KMS-11 (cell line): ENCODE results near the gene CMC1.
"Not testable (repeated sequence)": the region's sequence is repeated elsewhere in the genome, so short reads cannot be mapped to it uniquely, and the experiment has no call there.

Source experiments
- H2AFZ ChIP-seq: fragments of 200-600 bp; sonication (generic); 2 replicates; pipeline ENCODE4 v1.6.1; 2016; ENCODE audit warnings: antibody characterized with exemption, mixed run types, low read depth
- H3K27ac ChIP-seq: fragments of 200-600 bp; sonication (generic); 2 replicates; pipeline ENCODE4 v1.6.1; 2016; ENCODE audit warnings: mild to moderate bottlenecking, mixed run types
- H3K27me3 ChIP-seq: fragments of 200-600 bp; sonication (generic); 2 replicates; pipeline ENCODE4 v1.6.1; 2017; ENCODE audit warnings: mild to moderate bottlenecking, low read depth, mixed run types, moderate library complexity; ENCODE audit not compliant: insufficient read depth
- H3K36me3 ChIP-seq: fragments of 200-600 bp; sonication (generic); 2 replicates; pipeline ENCODE4 v1.6.1; 2017; ENCODE audit warnings: mild to moderate bottlenecking, mixed run types; ENCODE audit not compliant: insufficient read depth
- H3K4me1 ChIP-seq: fragments of 200-600 bp; sonication (generic); 2 replicates; pipeline ENCODE4 v1.6.1; 2016; ENCODE audit warnings: mild to moderate bottlenecking, low read depth, mixed run types; ENCODE audit not compliant: poor library complexity, severe bottlenecking
- H3K4me2 ChIP-seq: fragments of 200-600 bp; sonication (generic); 2 replicates; pipeline ENCODE4 v1.7.0; 2016; ENCODE audit warnings: mild to moderate bottlenecking, mixed run types
- H3K4me3 ChIP-seq: fragments of 200-600 bp; sonication (generic); IDR thresholded peaks from 2 replicates; pipeline ENCODE4 v1.6.1; 2017; ENCODE audit warnings: low read depth, low read length, mixed read lengths; ENCODE audit not compliant: insufficient read depth
- H3K79me2 ChIP-seq: fragments of 200-600 bp; sonication (generic); 2 replicates; pipeline ENCODE4 v1.6.1; 2016; ENCODE audit warnings: low read depth, mixed run types; ENCODE audit not compliant: insufficient read depth
- H3K9ac ChIP-seq: fragments of 200-600 bp; sonication (generic); 2 replicates; pipeline ENCODE4 v1.6.1; 2016; ENCODE audit warnings: mild to moderate bottlenecking, mixed run types
- H4K20me1 ChIP-seq: fragments of 200-600 bp; sonication (generic); 2 replicates; pipeline ENCODE4 v1.6.1; 2016; ENCODE audit warnings: mild to moderate bottlenecking, mixed run types; ENCODE audit not compliant: insufficient read depth
- TF ChIP-seq, protein P1 (sequence below): fragments of 200-600 bp; sonication (generic); conservative IDR thresholded peaks from 2 replicates; pipeline ENCODE4 v1.6.1; 2017; ENCODE audit warnings: low read depth, mild to moderate bottlenecking, antibody characterized with exemption, low read length, moderate library complexity, mixed read lengths

Gene CMC1

DNA sequence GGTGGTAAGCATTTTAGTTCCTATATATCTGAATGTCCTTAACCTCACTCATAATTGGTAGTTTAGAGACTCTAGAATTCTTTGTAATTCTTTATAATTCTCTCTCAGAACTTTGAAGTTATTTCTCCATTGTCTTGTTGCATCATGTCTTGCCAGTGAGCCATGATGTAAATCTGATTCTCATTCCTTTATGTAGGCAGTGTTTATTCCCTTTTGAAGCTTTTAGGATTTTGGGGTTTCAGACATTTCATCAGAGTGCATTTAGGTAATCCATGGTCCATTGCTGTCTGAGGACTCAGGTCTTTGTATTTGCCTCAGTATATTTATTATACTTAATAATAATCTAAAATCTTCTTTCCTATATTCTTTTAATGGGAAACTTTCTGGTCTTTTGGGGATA, 20.6 kb downstream of the CMC1 start:
- Histone ChIP-seq H4K20me1 (no peaks in the 10 kb centered on the region), H3K9ac (no peak overlapping the region), H3K4me2 (no peak overlapping the region), H3K36me3 (no peaks in the 10 kb centered on the region), H3K4me1 (no peaks in the 10 kb centered on the region), H2AFZ (no peak overlapping the region), H3K27ac (no peak overlapping the region), H3K27me3 (no peaks in the 10 kb centered on the region), H3K4me3 (no peak overlapping the region), H3K79me2 (no peaks in the 10 kb centered on the region)
- TF ChIP-seq, protein P1, sequence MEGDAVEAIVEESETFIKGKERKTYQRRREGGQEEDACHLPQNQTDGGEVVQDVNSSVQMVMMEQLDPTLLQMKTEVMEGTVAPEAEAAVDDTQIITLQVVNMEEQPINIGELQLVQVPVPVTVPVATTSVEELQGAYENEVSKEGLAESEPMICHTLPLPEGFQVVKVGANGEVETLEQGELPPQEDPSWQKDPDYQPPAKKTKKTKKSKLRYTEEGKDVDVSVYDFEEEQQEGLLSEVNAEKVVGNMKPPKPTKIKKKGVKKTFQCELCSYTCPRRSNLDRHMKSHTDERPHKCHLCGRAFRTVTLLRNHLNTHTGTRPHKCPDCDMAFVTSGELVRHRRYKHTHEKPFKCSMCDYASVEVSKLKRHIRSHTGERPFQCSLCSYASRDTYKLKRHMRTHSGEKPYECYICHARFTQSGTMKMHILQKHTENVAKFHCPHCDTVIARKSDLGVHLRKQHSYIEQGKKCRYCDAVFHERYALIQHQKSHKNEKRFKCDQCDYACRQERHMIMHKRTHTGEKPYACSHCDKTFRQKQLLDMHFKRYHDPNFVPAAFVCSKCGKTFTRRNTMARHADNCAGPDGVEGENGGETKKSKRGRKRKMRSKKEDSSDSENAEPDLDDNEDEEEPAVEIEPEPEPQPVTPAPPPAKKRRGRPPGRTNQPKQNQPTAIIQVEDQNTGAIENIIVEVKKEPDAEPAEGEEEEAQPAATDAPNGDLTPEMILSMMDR: no peak

DNA sequence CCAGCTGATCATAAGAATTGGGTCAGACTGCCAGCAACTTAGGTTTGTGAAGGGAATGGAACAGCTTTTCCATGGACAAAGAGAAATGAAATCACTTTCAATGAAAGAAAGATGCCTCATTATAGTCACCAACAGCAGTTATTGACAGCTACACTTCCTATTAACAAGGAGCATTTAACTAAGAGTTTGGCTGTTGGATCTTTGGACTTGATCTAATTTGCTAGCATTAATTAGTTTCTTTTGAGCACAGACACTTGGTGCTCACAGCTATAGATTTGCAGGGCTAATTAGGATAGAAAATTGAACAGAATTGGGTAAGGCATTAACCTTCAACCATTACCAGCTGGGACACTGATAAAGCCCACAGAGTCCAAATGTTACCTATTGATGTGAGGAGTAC, 24.2 kb downstream of the CMC1 start:
- Histone ChIP-seq H3K4me1 (no peaks in the 10 kb centered on the region), H3K27me3 (no peaks in the 10 kb centered on the region), H3K4me2 (no peak overlapping the region), H3K4me3 (no peak overlapping the region), H3K79me2 (no peaks in the 10 kb centered on the region), H3K9ac (no peak overlapping the region), H3K36me3 (no peaks in the 10 kb centered on the region), H2AFZ (no peak overlapping the region), H3K27ac (no peak overlapping the region), H4K20me1 (no peaks in the 10 kb centered on the region)
- TF ChIP-seq, protein P1: no peak

DNA sequence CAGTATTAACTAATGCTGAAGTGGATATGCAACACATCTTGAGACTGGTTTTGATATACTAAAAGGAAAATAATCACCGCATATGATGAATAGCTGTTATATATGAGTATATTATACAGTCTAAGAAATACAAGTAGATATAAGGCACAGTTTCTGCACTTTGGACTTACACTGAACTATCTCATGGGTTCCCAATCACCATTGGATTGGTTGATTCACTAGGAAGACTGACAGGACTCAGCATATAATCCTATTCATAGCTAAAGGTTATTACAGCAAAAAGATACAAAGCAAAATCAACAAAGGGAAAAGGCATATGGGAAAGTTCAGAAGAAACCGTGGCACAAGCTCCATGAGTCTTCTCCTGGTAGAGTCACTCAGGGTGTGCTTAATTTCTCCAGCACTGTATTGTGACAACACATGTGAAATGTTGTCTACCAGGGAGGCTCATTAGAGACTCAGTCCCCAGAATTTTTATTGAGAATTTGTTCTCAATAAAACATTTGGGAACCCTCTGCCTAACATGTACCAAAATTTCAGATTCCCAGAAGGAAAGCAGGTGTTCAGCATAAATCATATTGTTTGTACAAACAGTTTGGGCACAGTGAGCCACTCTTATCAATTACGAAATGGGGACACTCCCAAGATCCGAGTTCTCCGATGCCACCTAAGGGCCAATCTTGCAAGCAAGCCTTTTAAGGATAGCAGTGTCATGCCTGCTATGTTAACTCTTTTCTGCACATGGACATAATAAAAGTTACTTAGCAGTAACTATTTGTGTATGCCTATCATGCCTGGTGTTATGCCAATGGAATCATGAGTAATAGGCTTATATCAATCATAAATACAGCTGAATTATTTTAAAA, 26.8 kb downstream of the CMC1 start:
- TF ChIP-seq, protein P1: no peak
- H2AFZ ChIP-seq: no peak overlapping the region
- no peaks in the 10 kb centered on the region for H3K27me3 ChIP-seq
- no peaks in the 10 kb centered on the region for H3K79me2 ChIP-seq
- H3K4me3 ChIP-seq: no peak overlapping the region
- no peaks in the 10 kb centered on the region for H3K36me3 ChIP-seq
- no peaks in the 10 kb centered on the region for H3K4me1 ChIP-seq
- H3K9ac ChIP-seq: no peak overlapping the region
- H3K27ac ChIP-seq: no peak overlapping the region
- H4K20me1 ChIP-seq: no peaks in the 10 kb centered on the region
- H3K4me2 ChIP-seq: no peak overlapping the region

DNA sequence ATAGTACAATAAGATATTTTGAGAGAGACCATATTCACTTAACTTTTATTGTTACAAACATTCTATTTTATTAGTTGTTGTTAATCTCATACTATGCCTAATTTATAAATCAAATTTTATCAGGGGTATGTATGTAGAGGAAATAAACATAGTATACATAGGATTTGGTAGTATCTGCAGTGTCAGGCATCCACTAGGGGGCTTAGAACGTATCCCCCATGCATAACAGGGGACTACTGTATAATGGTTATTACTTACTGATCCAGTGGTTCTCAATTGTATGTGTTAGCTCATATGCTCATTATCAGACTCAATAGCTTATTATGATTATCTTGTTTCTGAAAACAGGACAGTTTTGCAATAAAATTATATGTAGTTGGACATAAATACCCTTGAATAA, 27.6 kb downstream of the CMC1 start:
- no peak overlapping the region for H3K9ac ChIP-seq
- H3K4me2 ChIP-seq: no peak overlapping the region
- H2AFZ ChIP-seq: no peak overlapping the region
- H3K27ac ChIP-seq: no peak overlapping the region
- no peaks in the 10 kb centered on the region for H3K36me3 ChIP-seq
- H3K4me1 ChIP-seq: no peaks in the 10 kb centered on the region
- H3K79me2 ChIP-seq: no peaks in the 10 kb centered on the region
- no peak overlapping the region for H3K4me3 ChIP-seq
- TF ChIP-seq, protein P1: no peak
- H4K20me1 ChIP-seq: no peaks in the 10 kb centered on the region
- no peaks in the 10 kb centered on the region for H3K27me3 ChIP-seq

DNA sequence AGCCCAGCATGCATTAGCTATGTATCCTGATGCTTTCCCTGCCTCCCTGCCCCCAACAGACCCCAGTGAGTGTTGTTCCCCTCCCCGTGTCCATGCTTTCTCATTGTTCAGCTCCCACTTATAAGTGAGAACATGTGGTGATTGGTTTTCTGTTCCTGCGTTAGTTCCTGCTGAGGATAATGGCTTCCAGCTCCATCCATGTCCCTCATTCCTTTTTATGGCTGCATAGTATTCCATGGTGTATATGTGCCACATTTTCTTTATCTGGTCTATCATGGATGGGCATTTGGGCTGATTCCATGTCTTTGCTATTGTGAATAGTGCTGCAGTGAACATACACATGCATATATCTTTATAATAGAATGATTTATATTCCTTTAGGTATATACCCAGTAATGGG, 28.5 kb downstream of the CMC1 start:
- H3K27me3 ChIP-seq, H3K4me2 ChIP-seq, H3K36me3 ChIP-seq, H3K79me2 ChIP-seq, H3K4me1 ChIP-seq, H2AFZ ChIP-seq, H3K9ac ChIP-seq, H4K20me1 ChIP-seq, H3K27ac ChIP-seq, H3K4me3 ChIP-seq: not testable (repeated sequence)
